Breast epithelium (tissue), 4 donors: ENCODE results near the gene GRPEL1. TPM values are rescaled to one million over a fixed set of nuclear protein-coding genes. Genes with fewer than 3 reads are reported as not detected.
"Not testable (repeated sequence)": the region's sequence is repeated elsewhere in the genome, so short reads cannot be mapped to it uniquely, and the experiment has no call there.

Experiments
- DNase-seq, 2 donors: peaks; one replicate each; pipeline ENCODE4 v3.0.0-alpha.2; 2019; ENCODE audit warnings: low spot score in 2 of 2
- H3K27ac ChIP-seq, 2 donors: fragments of 200-600 bp; sonication (generic) in 1 of 2; one replicate each; pipeline ENCODE4 v1.5.1; 2016 to 2019; ENCODE audit warnings: mild to moderate bottlenecking in 1 of 2
- H3K27me3 ChIP-seq, 2 donors: fragments of 200-600 bp; sonication (generic) in 1 of 2; one replicate each; pipeline versions ENCODE4 v1.5.1 to v1.6.0; 2017 to 2019; ENCODE audit warnings: control low read depth in 1 of 2, mild to moderate bottlenecking in 1 of 2
- H3K36me3 ChIP-seq: fragments of 200-600 bp; one replicate; pipeline ENCODE4 v1.5.1; 2019
- H3K4me1 ChIP-seq, 2 donors: fragments of 200-600 bp; sonication (generic); one replicate each; pipeline ENCODE4 v1.5.1; 2016 to 2019; ENCODE audit warnings: control low read depth in 1 of 2
- H3K4me3 ChIP-seq, 3 donors: fragments of 200-600 bp; sonication (generic); 1 replicate in 2 of 3; 2 replicates in 1 of 3; pipeline ENCODE4 v1.5.1; 2016 to 2019; ENCODE audit warnings: mild to moderate bottlenecking in 3 of 3, moderate library complexity in 2 of 3
- H3K9me3 ChIP-seq, 2 donors: fragments of 200-600 bp; sonication (generic) in 1 of 2; one replicate each; pipeline ENCODE4 v1.5.1; 2016 to 2019; ENCODE audit warnings: control low read depth in 1 of 2
- CTCF ChIP-seq, 3 donors: fragments of 450-650 bp; IDR thresholded peaks; one replicate each; pipeline ENCODE4 v1.5.1; 2016 to 2017; ENCODE audit warnings: antibody characterized with exemption in 3 of 3, mild to moderate bottlenecking in 3 of 3, moderate library complexity in 3 of 3
- POLR2A ChIP-seq: fragments of 450-650 bp; IDR thresholded peaks from one replicate; pipeline ENCODE4 v1.6.1; 2016; ENCODE audit warnings: antibody characterized with exemption, mild to moderate bottlenecking, moderate library complexity
- POLR2AphosphoS5 ChIP-seq, 3 donors: sonication (generic); formaldehyde crosslinking; IDR thresholded peaks; one replicate each; pipeline ENCODE4 v1.6.1; 2017; ENCODE audit warnings: antibody characterized with exemption in 3 of 3
- intact Hi-C: fragments of 100-400 bp; cut with DNase I; formaldehyde crosslinking; loops from one replicate; pipeline ENCODE4 v1.15.1; 2023; ENCODE audit warnings: low total_unique reads
- total RNA-seq, 3 donors: library from RNA; depleted of rRNA; stranded (reverse); fragments of >200 nt; gene quantifications; one replicate each; pipeline ENCODE4 v1.1.0, GENCODE V29; 2016

Gene GRPEL1
- total RNA-seq, 3 donors from 2014 or later = 20.2 to 24.1 (median 22.6) TPM

- no peak for DNase-seq
- H3K4me3 ChIP-seq = no peak overlapping the region
- H3K36me3 ChIP-seq = no peaks in the 10 kb centered on the region
- TF ChIP-seq CTCF (IDR thresholded peaks at IDR 0.05) = no peak
- TF ChIP-seq POLR2AphosphoS5 (IDR thresholded peaks at IDR 0.05) = no peak
- no peak for TF ChIP-seq POLR2A
- H3K27me3 ChIP-seq = no peaks in the 10 kb centered on the region
- H3K4me1 ChIP-seq = peaks cover 0 to 5% of the 10 kb centered on the region in 2 donors
- no peak overlapping the region for H3K27ac ChIP-seq
- intact Hi-C loops = no loop called here
- H3K9me3 ChIP-seq = no peaks in the 10 kb centered on the region
These were observed 21.5 kb upstream of the GRPEL1 start for GRCh38 chr4:7089213-7089986.

- Histone ChIP-seq H3K4me1 (peaks cover 0 to 5% of the 10 kb centered on the region in 2 donors), H3K4me3 (no peak overlapping the region), H3K27me3 (no peaks in the 10 kb centered on the region), H3K9me3 (no peaks in the 10 kb centered on the region), H3K27ac (no peak overlapping the region), H3K36me3 (no peaks in the 10 kb centered on the region)
- intact Hi-C loops = no loop called here
- DNase-seq = no peak
- TF ChIP-seq POLR2AphosphoS5 (IDR thresholded peaks at IDR 0.05) = no peak
- no peak for TF ChIP-seq CTCF (IDR thresholded peaks at IDR 0.05)
- no peak for TF ChIP-seq POLR2A
These were observed 19.2 kb upstream of the GRPEL1 start for GRCh38 chr4:7087036-7087435.

GRCh38 chr4:7086384-7086783, 18.5 kb upstream of the GRPEL1 start:
- Histone ChIP-seq H3K27ac (no peak overlapping the region), H3K36me3 (no peaks in the 10 kb centered on the region), H3K27me3 (no peaks in the 10 kb centered on the region), H3K4me3 (no peak overlapping the region), H3K4me1 (peaks cover 0 to 5% of the 10 kb centered on the region in 2 donors), H3K9me3 (no peaks in the 10 kb centered on the region)
- no peak for DNase-seq
- TF ChIP-seq POLR2A (no peak), CTCF (IDR thresholded peaks at IDR 0.05) (no peak), POLR2AphosphoS5 (IDR thresholded peaks at IDR 0.05) (no peak)
- intact Hi-C loops = no loop called here

GRCh38 chr4:7084564-7084961, 16.7 kb upstream of the GRPEL1 start:
- H3K27ac ChIP-seq, H3K27me3 ChIP-seq, H3K9me3 ChIP-seq, H3K36me3 ChIP-seq, H3K4me1 ChIP-seq, intact Hi-C loops, DNase-seq: not testable (repeated sequence)
- peak overlapping the region in 1 of 3 donors; percentile 30 for H3K4me3 ChIP-seq

- Histone ChIP-seq H3K27me3 (no peaks in the 10 kb centered on the region), H3K4me1 (no peaks in the 10 kb centered on the region), H3K9me3 (peaks cover 0 to 4% of the 10 kb centered on the region in 2 donors), H3K4me3 (peak overlapping the region in 1 of 3 donors; percentile 30), H3K36me3 (no peaks in the 10 kb centered on the region), H3K27ac (no peak overlapping the region)
- no peak for DNase-seq
- intact Hi-C loops = no loop called here
- TF ChIP-seq POLR2AphosphoS5 (IDR thresholded peaks at IDR 0.05) = no peak
- TF ChIP-seq CTCF (IDR thresholded peaks at IDR 0.05) = no peak
- no peak for TF ChIP-seq POLR2A
These were observed 16.0 kb upstream of the GRPEL1 start for GRCh38 chr4:7083597-7084563.

- H3K27ac ChIP-seq, H3K4me1 ChIP-seq, H3K27me3 ChIP-seq, DNase-seq, H3K9me3 ChIP-seq, H3K36me3 ChIP-seq, H3K4me3 ChIP-seq: not testable (repeated sequence)
- intact Hi-C loops = loop anchor here (10.0 kb wide), 1 partner anchor 725 kb away; no protein-coding TSS in a partner anchor
These were observed 12.0 kb upstream of the GRPEL1 start for GRCh38 chr4:7079909-7080308.

GRCh38 chr4:7079483-7079882, 11.6 kb upstream of the GRPEL1 start:
- H3K4me1 ChIP-seq, H3K27me3 ChIP-seq, H3K36me3 ChIP-seq, H3K9me3 ChIP-seq, H3K27ac ChIP-seq, DNase-seq, H3K4me3 ChIP-seq: not testable (repeated sequence)
- intact Hi-C loops = loop anchor here (10.0 kb wide), 1 partner anchor 725 kb away; no protein-coding TSS in a partner anchor
